Measurements from ENCODE around the gene SCGB1A1.

The SCGB1A1 gene

GRCh38 chr11:62444835-62445234 is 26.0 kb downstream of the SCGB1A1 start:
- Histone ChIP-seq H3K4me2 (ENCODE audit: low read length) (peak overlapping the region; percentile 28; the same call in 1 of the 2 replicates), H3F3A (ENCODE audit: insufficient read depth, low read length) (no peaks in the 10 kb centered on the region), H2AFZ (ENCODE audit: low read length) (no peak overlapping the region), H3K27ac (ENCODE audit: low read depth, low read length, poor library complexity, severe bottlenecking) (no peak overlapping the region), H3K9me3 (ENCODE audit: low read length) (no peaks in the 10 kb centered on the region), H3K79me2 (ENCODE audit: insufficient read depth, low read length) (no peaks in the 10 kb centered on the region), H4K20me1 (ENCODE audit: insufficient read depth, low read length) (no peaks in the 10 kb centered on the region), H3K9me2 (ENCODE audit: low read depth, low read length) (no peaks in the 10 kb centered on the region), H3K9ac (ENCODE audit: low read length) (no peak overlapping the region; the same call in 1 of the 2 replicates), H3K27me3 (ENCODE audit: insufficient read depth, low read length) (0 out of 2 replicates have a peak, but pooled peaks cover 11% of the 10 kb centered on the region), H3K4me1 (ENCODE audit: insufficient read depth, low read length, severe bottlenecking) (no peaks in the 10 kb centered on the region), H3K4me3 (ENCODE audit: low read depth, low read length, poor library complexity, severe bottlenecking) (peak overlapping the region; percentile 38), H3K36me3 (ENCODE audit: insufficient read depth, low read length) (no peaks in the 10 kb centered on the region)
- TF ChIP-seq EZH2 (IDR thresholded peaks at IDR 0.05; ENCODE audit: borderline replicate concordance, low read length) (no peak), CTCF (IDR thresholded peaks at IDR 0.05; ENCODE audit: low read length) (no peak)

- no peak overlapping the region for H3K27ac ChIP-seq (ENCODE audit: low read depth, low read length, poor library complexity, severe bottlenecking)
- no peaks in the 10 kb centered on the region for H3K4me1 ChIP-seq (ENCODE audit: insufficient read depth, low read length, severe bottlenecking)
Measured at GRCh38 chr11:62445314-62445740, 26.5 kb downstream of the SCGB1A1 start.

GRCh38 chr11:62446091-62446490 is 27.3 kb downstream of the SCGB1A1 start:
- Histone ChIP-seq H3K79me2 (ENCODE audit: insufficient read depth, low read length) (no peaks in the 10 kb centered on the region), H3K4me3 (ENCODE audit: low read depth, low read length, poor library complexity, severe bottlenecking) (no peak overlapping the region), H3K36me3 (ENCODE audit: insufficient read depth, low read length) (no peaks in the 10 kb centered on the region), H3K9me2 (ENCODE audit: low read depth, low read length) (no peaks in the 10 kb centered on the region), H3K9ac (ENCODE audit: low read length) (no peak overlapping the region), H3K27me3 (ENCODE audit: insufficient read depth, low read length) (0 out of 2 replicates have a peak, but pooled peaks cover 11% of the 10 kb centered on the region), H3K4me2 (ENCODE audit: low read length) (no peak overlapping the region), H3K4me1 (ENCODE audit: insufficient read depth, low read length, severe bottlenecking) (no peaks in the 10 kb centered on the region), H3F3A (ENCODE audit: insufficient read depth, low read length) (no peaks in the 10 kb centered on the region), H3K27ac (ENCODE audit: low read depth, low read length, poor library complexity, severe bottlenecking) (no peak overlapping the region), H2AFZ (ENCODE audit: low read length) (no peak overlapping the region), H4K20me1 (ENCODE audit: insufficient read depth, low read length) (no peaks in the 10 kb centered on the region), H3K9me3 (ENCODE audit: low read length) (no peaks in the 10 kb centered on the region)
- TF ChIP-seq CTCF (IDR thresholded peaks at IDR 0.05; ENCODE audit: low read length) (no peak), EZH2 (IDR thresholded peaks at IDR 0.05; ENCODE audit: borderline replicate concordance, low read length) (no peak)

More at GRCh38 chr11:62445314-62445740, 26.5 kb downstream of the SCGB1A1 start:
- H3K4me2 ChIP-seq (ENCODE audit: low read length) = no peak overlapping the region
- no peak overlapping the region for H3K9ac ChIP-seq (ENCODE audit: low read length)
- no peaks in the 10 kb centered on the region for H3K36me3 ChIP-seq (ENCODE audit: insufficient read depth, low read length)
- no peak overlapping the region for H2AFZ ChIP-seq (ENCODE audit: low read length)
- no peaks in the 10 kb centered on the region for H3K9me3 ChIP-seq (ENCODE audit: low read length)
- no peaks in the 10 kb centered on the region for H3K9me2 ChIP-seq (ENCODE audit: low read depth, low read length)
- no peaks in the 10 kb centered on the region for H4K20me1 ChIP-seq (ENCODE audit: insufficient read depth, low read length)
- H3F3A ChIP-seq (ENCODE audit: insufficient read depth, low read length) = no peaks in the 10 kb centered on the region
- no peaks in the 10 kb centered on the region for H3K79me2 ChIP-seq (ENCODE audit: insufficient read depth, low read length)
- H3K27me3 ChIP-seq (ENCODE audit: insufficient read depth, low read length) = 0 out of 2 replicates have a peak, but pooled peaks cover 11% of the 10 kb centered on the region
- no peak for TF ChIP-seq CTCF (IDR thresholded peaks at IDR 0.05; ENCODE audit: low read length)
- TF ChIP-seq EZH2 (IDR thresholded peaks at IDR 0.05; ENCODE audit: borderline replicate concordance, low read length) = no peak
- H3K4me3 ChIP-seq (ENCODE audit: low read depth, low read length, poor library complexity, severe bottlenecking) = no peak overlapping the region
